Trophoblast cell (in vitro differentiated cells and primary cell): ENCODE results near the gene MOB1B.
"Not testable (repeated sequence)": the region's sequence is repeated elsewhere in the genome, so short reads cannot be mapped to it uniquely, and the experiment has no call there.

Experiments used
- DNase-seq, 2 donors: peaks; one replicate each; pipeline ENCODE4 v3.0.0-alpha.2; 2016
- H2AFZ ChIP-seq: 2 replicates; pipeline ENCODE4 v1.6.1; 2013; ENCODE audit warnings: low read length, moderate library complexity, mild to moderate bottlenecking; ENCODE audit not compliant: insufficient read depth, poor library complexity
- H2AK5ac ChIP-seq: 2 replicates; pipeline ENCODE4 v1.6.1; 2013; ENCODE audit warnings: mild to moderate bottlenecking, low read length
- H2BK120ac ChIP-seq: 2 replicates; pipeline ENCODE4 v1.6.1; 2013; ENCODE audit warnings: low read length, mild to moderate bottlenecking, moderate library complexity; ENCODE audit not compliant: insufficient read depth, poor library complexity
- H2BK12ac ChIP-seq: 2 replicates; pipeline ENCODE4 v1.6.1; 2013; ENCODE audit warnings: mild to moderate bottlenecking, low read length, moderate library complexity
- H2BK5ac ChIP-seq: 2 replicates; pipeline ENCODE4 v1.6.1; 2013; ENCODE audit warnings: low read length, low read depth, moderate library complexity, mild to moderate bottlenecking; ENCODE audit not compliant: poor library complexity
- H3K14ac ChIP-seq: 2 replicates; pipeline ENCODE4 v1.6.1; 2013; ENCODE audit warnings: mild to moderate bottlenecking, low read length
- H3K18ac ChIP-seq: 2 replicates; pipeline ENCODE4 v1.6.1; 2013; ENCODE audit warnings: mild to moderate bottlenecking, low read length
- H3K23ac ChIP-seq: 2 replicates; pipeline ENCODE4 v1.6.1; 2013; ENCODE audit warnings: low read length
- H3K27ac ChIP-seq: 2 replicates; pipeline ENCODE4 v1.5.1; 2013; ENCODE audit warnings: low read depth, mild to moderate bottlenecking, inconsistent platforms, low read length, moderate library complexity
- H3K27me3 ChIP-seq: 2 replicates; pipeline ENCODE4 v1.6.1; 2013; ENCODE audit warnings: inconsistent platforms, mild to moderate bottlenecking, low read length, moderate library complexity; ENCODE audit not compliant: insufficient read depth
- H3K36me3 ChIP-seq, 2 experiments: 1 replicate in 1 of 2; 2 replicates in 1 of 2; pipeline ENCODE4 v1.6.1; 2013; ENCODE audit warnings: low read length in 2 of 2, mild to moderate bottlenecking in 2 of 2, moderate library complexity in 1 of 2; ENCODE audit not compliant: insufficient read depth in 2 of 2, control insufficient read depth in 1 of 2
- H3K4ac ChIP-seq: 2 replicates; pipeline ENCODE4 v1.6.1; 2013; ENCODE audit warnings: low read depth, mild to moderate bottlenecking, low read length, moderate library complexity
- H3K4me1 ChIP-seq, 2 experiments: 1 replicate in 1 of 2; 2 replicates in 1 of 2; pipeline ENCODE4 v1.6.1; 2013; ENCODE audit warnings: low read length in 2 of 2, mild to moderate bottlenecking in 2 of 2, moderate library complexity in 1 of 2; ENCODE audit not compliant: insufficient read depth in 2 of 2, control insufficient read depth in 1 of 2
- H3K4me2 ChIP-seq: 2 replicates; pipeline ENCODE4 v1.6.1; 2013; ENCODE audit warnings: inconsistent platforms, mild to moderate bottlenecking, low read length, moderate library complexity
- H3K4me3 ChIP-seq: 2 replicates; pipeline ENCODE4 v1.5.1; 2013; ENCODE audit warnings: mild to moderate bottlenecking, low read depth, low read length, inconsistent platforms
- H3K79me1 ChIP-seq: one replicate; pipeline ENCODE4 v1.6.1; 2013; ENCODE audit warnings: low read length
- H3K79me2 ChIP-seq: 2 replicates; pipeline ENCODE4 v1.6.1; 2013; ENCODE audit warnings: low read length, mild to moderate bottlenecking; ENCODE audit not compliant: control insufficient read depth, insufficient read depth, poor library complexity
- H3K9ac ChIP-seq: 2 replicates; pipeline ENCODE4 v1.6.1; 2013; ENCODE audit warnings: mild to moderate bottlenecking, low read length
- H3K9me3 ChIP-seq: 2 replicates; pipeline ENCODE4 v1.6.1; 2013; ENCODE audit warnings: low read depth, mild to moderate bottlenecking, control low read depth, inconsistent platforms, low read length; ENCODE audit not compliant: insufficient read depth
- H4K12ac ChIP-seq: 2 replicates; pipeline ENCODE4 v1.6.1; 2013; ENCODE audit warnings: low read depth, mild to moderate bottlenecking, low read length, moderate library complexity
- H4K8ac ChIP-seq: 2 replicates; pipeline ENCODE4 v1.6.1; 2013; ENCODE audit warnings: low read depth, mild to moderate bottlenecking, low read length, moderate library complexity
- H4K91ac ChIP-seq: one replicate; pipeline ENCODE4 v1.6.1; 2013; ENCODE audit warnings: low read depth, mild to moderate bottlenecking, low read length, moderate library complexity
- WGBS: extraction: QIAGEN DNeasy Blood & Tissue Kit; methylation state at CpG from one replicate; pipeline ENCODE4 v1.1.7; 2013; ENCODE audit warnings: missing lambda C conversion rate; ENCODE audit not compliant: insufficient read length, insufficient coverage; ENCODE audit errors: extremely low coverage; 5-methylcytosine and 5-hydroxymethylcytosine counted together

Gene MOB1B

DNA sequence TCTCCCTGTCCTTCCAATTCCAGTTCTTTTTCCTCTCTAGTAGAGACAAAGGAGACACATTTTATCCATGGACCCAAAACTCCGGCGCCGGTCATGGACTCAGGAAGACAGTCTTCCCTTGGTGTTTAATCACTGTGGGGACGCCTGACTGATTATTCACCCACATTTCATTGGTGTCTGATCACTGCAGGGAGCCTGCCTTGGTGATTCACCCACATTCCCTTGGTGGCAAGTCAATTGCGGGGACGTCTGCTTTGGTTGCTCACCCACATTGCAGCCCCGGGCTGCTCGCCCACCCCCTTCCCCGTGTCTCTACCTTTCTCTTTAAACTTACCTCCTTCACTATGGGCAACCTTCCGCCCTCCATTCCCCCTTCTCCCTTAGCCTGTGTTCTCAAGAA, 129.9 kb downstream of the MOB1B start:
- not testable (repeated sequence) for H3K4ac ChIP-seq, H2AFZ ChIP-seq, H4K91ac ChIP-seq, H3K79me2 ChIP-seq, H4K8ac ChIP-seq, H3K9ac ChIP-seq, H3K4me2 ChIP-seq, H3K27me3 ChIP-seq, H4K12ac ChIP-seq, H3K36me3 ChIP-seq, H3K4me3 ChIP-seq, H2AK5ac ChIP-seq, H3K27ac ChIP-seq, H3K4me1 ChIP-seq, H3K14ac ChIP-seq, H3K79me1 ChIP-seq, H2BK5ac ChIP-seq, H3K23ac ChIP-seq, H2BK12ac ChIP-seq, DNase-seq, H3K9me3 ChIP-seq, H2BK120ac ChIP-seq, H3K18ac ChIP-seq
- WGBS, result no CpG with 5 or more reads among the region's 10 CpGs
